RWPE2 (cell line): ENCODE data around the gene PHLPP2.

Source experiments
- ATAC-seq: fragments of 200-7000 bp; cut with Tn5 transposase; 3 replicates; pipeline ENCODE4 v1.9.1; 2021; ENCODE audit warnings: low read depth
- DNase-seq: peaks from one replicate; pipeline ENCODE4 v3.0.0-alpha.2; 2020; ENCODE audit warnings: low spot score
- H3K27ac ChIP-seq: fragments of 450-650 bp; 2 replicates; pipeline ENCODE4 v1.5.1; 2017; ENCODE audit warnings: mild to moderate bottlenecking; ENCODE audit not compliant: poor library complexity, severe bottlenecking
- H3K27me3 ChIP-seq: fragments of 250-450 bp; sonication (Bioruptor Pico); 2 replicates; pipeline ENCODE4 v1.5.1; 2021; ENCODE audit warnings: mild to moderate bottlenecking, moderate library complexity; ENCODE audit not compliant: insufficient read depth, poor library complexity, severe bottlenecking
- H3K36me3 ChIP-seq: fragments of 250-450 bp; sonication (Bioruptor Pico); 2 replicates; pipeline ENCODE4 v1.5.1; 2020; ENCODE audit warnings: low read depth, mild to moderate bottlenecking, moderate library complexity
- H3K4me1 ChIP-seq: fragments of 250-450 bp; sonication (Bioruptor Pico); 2 replicates; pipeline ENCODE4 v1.5.1; 2021; ENCODE audit warnings: mild to moderate bottlenecking, moderate library complexity; ENCODE audit not compliant: insufficient read depth, poor library complexity, severe bottlenecking
- H3K4me3 ChIP-seq: fragments of 250-450 bp; sonication (Bioruptor Pico); 2 replicates; pipeline ENCODE4 v1.5.1; 2021; ENCODE audit warnings: mild to moderate bottlenecking, moderate library complexity; ENCODE audit not compliant: severe bottlenecking
- H3K9me3 ChIP-seq: fragments of 250-450 bp; sonication (Bioruptor Pico); 2 replicates; pipeline ENCODE4 v1.5.1; 2021; ENCODE audit warnings: mild to moderate bottlenecking, moderate library complexity; ENCODE audit not compliant: severe bottlenecking
- CTCF ChIP-seq: fragments of 450-650 bp; IDR thresholded peaks from one replicate; pipeline ENCODE4 v1.5.1; 2017; ENCODE audit warnings: mild to moderate bottlenecking, moderate library complexity; ENCODE audit not compliant: poor library complexity, severe bottlenecking

Gene PHLPP2

GRCh38 chr16:71627731-71628181, 96.7 kb downstream of the PHLPP2 start:
- no peak for DNase-seq
- Histone ChIP-seq H3K4me1 (no peaks in the 10 kb centered on the region), H3K27me3 (no peaks in the 10 kb centered on the region), H3K9me3 (no peaks in the 10 kb centered on the region), H3K4me3 (no peak overlapping the region), H3K36me3 (peaks cover 22% of the 10 kb centered on the region), H3K27ac (no peak overlapping the region)
- ATAC-seq = no peak
- TF ChIP-seq CTCF = no peak

DNA sequence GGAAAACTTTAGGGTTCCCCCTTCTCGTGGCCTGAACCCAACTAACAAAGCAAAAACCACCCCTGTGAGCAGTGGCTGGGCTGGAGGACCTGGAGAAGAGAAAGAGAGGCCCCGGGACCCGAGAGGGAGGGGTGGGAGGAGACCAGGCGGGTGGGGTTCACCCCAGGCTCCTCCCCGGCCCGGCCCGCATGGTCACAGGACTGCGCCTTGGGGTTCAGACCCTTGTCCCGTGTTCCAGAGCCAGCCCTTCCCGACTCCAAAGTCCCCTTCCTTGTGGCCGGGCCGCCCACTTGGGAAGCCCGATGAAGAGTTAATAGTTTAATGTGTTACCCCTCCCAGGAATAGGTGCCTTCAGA, 97.7 kb downstream of the PHLPP2 start:
- DNase-seq (peak; percentile 79), ATAC-seq (peak; percentile 81)
- Histone ChIP-seq H3K27ac (peak overlapping the region; percentile 46), H3K36me3 (peaks cover 18% of the 10 kb centered on the region), H3K4me3 (peak overlapping the region; percentile 81), H3K27me3 (no peaks in the 10 kb centered on the region), H3K4me1 (no peaks in the 10 kb centered on the region), H3K9me3 (no peaks in the 10 kb centered on the region)
- no peak for TF ChIP-seq CTCF

DNA sequence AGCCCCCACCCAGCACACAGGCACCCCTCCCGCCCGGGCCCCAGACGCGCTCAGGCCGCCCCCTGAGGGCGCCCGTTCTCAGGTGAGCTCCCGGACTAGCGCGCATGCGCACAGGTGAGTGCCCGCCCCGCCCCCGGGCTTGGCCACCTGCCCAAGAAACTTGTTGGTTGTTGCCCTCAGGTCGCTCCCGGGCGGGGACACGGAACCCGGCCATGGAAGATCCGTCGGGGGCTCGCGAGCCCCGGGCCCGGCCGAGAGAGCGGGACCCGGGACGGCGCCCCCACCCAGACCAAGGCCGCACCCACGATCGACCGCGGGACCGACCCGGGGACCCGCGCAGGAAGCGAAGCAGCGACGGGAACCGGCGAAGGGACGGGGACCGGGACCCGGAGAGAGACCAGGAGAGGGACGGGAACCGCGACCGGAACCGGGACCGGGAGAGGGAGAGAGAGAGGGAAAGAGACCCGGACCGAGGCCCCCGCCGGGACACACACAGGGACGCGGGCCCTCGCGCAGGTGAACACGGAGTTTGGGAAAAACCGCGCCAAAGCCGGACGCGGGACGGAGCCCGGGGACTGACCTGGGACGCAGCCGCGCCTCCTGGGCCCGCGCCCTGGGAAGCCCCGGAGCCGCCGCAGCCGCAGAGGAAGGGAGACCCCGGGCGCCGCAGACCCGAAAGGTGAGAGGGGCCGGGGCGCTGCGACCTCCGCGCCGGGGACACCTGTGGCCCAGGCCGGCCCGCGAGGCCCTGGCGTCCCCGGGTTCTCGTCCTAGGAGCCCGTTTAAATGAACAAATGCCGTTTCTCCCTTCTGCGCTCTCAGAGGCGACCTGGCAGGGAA, 98.3 kb downstream of the PHLPP2 start, which contains the start of gene MARVELD3:
MARVELD3 (plus strand) TSS at position 167 of the 840 bp plus-strand sequence; CDS start at position 213, 46 bp downstream.
- Histone ChIP-seq H3K9me3 (no peaks in the 10 kb centered on the region), H3K27ac (peak within 1 kb of the TSS; percentile 46), H3K27me3 (no peaks in the 10 kb centered on the region), H3K36me3 (peaks cover 13% of the 10 kb centered on the region), H3K4me1 (no peaks in the 10 kb centered on the region), H3K4me3 (peak within 1 kb of the TSS; percentile 81)
- DNase-seq = peak; percentile 84
- ATAC-seq = peak; percentile 67
- peak; percentile 44 for TF ChIP-seq CTCF

- no peak overlapping the region for H3K27ac ChIP-seq
- peak overlapping the region; percentile 81 for H3K4me3 ChIP-seq
- no peaks in the 10 kb centered on the region for H3K4me1 ChIP-seq
- no peak for DNase-seq
- H3K9me3 ChIP-seq = no peaks in the 10 kb centered on the region
- no peak for ATAC-seq
- H3K27me3 ChIP-seq = no peaks in the 10 kb centered on the region
- peaks cover 6% of the 10 kb centered on the region for H3K36me3 ChIP-seq
- no peak for TF ChIP-seq CTCF
Measured at GRCh38 chr16:71625113-71625850, 99.2 kb downstream of the PHLPP2 start.
